ENCODE measurements around the gene ATP6V1G2. TPM values are rescaled to one million over a fixed set of nuclear protein-coding genes. Genes with fewer than 3 reads are reported as not detected.

Gene ATP6V1G2
- total RNA-seq, 4 donors from 2014 or later, result 0.21 to 2.1 TPM; not detected in 2

DNA sequence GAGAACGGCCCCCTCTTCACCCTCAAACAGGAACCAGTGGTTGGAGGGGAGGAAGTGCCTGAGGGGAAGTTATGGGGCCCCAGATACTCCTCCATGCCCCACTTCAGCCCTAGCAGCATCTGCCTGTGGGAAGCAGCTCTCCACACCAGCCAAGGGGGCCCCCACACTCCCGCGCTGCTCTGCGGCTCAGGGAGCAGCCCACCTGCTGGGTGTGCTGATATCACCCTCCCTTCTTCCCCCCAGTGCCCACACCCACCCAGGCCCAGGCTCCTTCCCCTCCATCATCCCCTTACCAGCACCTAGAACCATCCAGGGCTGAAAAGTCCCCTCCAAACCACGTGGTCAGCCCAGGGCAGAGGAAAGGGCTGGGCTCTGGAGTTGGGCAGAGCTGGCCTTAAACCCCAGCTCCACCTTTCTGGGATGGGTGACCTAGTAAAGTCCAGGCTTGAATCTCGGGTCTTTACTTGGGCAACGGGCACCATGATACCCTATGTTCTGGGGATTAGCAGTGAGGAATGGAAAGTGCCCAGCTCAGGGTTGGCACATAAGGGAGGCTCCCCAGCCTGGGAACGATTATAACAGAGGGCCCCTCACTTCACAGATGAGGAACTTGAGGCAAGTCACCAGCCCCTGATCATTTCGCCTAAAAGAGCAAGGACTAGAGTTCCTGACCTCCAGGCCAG lies 40.3 kb upstream of the ATP6V1G2 start:
- DNase-seq, result no peak
- H3K4me1 ChIP-seq, result peaks cover under 1 to 32% (median 15%) of the 10 kb centered on the region in 3 donors
- peak overlapping the region in 1 of 4 donors; percentile 12 for H3K4me3 ChIP-seq
- WGBS, 2 donors, result 60 to 64% methylated on average over 3 to 5 of the region's 9 CpGs
- intact Hi-C loops (cut with DNase I), result no loop called here
- H3K27ac ChIP-seq, result peak overlapping the region in 2 of 4 donors; percentile 49 to 64
- peaks cover 0 to 25% (median 0%) of the 10 kb centered on the region in 4 donors for H3K27me3 ChIP-seq
- H3K36me3 ChIP-seq, result no peaks in the 10 kb centered on the region
- H3K9me3 ChIP-seq, result no peaks in the 10 kb centered on the region
- no peak for TF ChIP-seq POLR2A (IDR thresholded peaks at IDR 0.05)
- TF ChIP-seq, protein P1, sequence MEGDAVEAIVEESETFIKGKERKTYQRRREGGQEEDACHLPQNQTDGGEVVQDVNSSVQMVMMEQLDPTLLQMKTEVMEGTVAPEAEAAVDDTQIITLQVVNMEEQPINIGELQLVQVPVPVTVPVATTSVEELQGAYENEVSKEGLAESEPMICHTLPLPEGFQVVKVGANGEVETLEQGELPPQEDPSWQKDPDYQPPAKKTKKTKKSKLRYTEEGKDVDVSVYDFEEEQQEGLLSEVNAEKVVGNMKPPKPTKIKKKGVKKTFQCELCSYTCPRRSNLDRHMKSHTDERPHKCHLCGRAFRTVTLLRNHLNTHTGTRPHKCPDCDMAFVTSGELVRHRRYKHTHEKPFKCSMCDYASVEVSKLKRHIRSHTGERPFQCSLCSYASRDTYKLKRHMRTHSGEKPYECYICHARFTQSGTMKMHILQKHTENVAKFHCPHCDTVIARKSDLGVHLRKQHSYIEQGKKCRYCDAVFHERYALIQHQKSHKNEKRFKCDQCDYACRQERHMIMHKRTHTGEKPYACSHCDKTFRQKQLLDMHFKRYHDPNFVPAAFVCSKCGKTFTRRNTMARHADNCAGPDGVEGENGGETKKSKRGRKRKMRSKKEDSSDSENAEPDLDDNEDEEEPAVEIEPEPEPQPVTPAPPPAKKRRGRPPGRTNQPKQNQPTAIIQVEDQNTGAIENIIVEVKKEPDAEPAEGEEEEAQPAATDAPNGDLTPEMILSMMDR (IDR thresholded peaks at IDR 0.05), result no peak

DNA sequence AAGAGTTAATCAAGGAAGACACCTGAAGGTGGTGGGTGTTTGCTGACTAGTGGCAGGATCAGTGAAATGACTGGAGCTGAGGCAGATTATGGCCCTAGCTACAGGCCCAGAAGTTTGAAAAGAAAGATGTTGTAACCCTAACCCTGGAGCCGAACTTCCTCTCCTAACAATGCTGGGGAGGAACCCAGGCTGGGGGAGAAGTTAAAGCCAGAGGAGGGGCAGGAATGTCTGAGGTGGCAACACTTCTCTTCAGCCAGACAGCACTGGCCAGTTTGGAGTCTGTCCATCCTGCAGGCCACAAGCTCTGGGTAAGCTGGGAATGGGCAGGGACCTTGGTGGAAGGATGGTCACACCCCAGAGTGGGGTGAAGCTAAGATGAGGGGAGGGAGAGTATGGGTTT lies 39.6 kb upstream of the ATP6V1G2 start, which contains the start of gene LST1:
Gene LST1 (plus strand): TSS at position 270 of the 400 bp plus-strand sequence. CDS start 1,023 bp downstream, outside the sequence.
- no peak for DNase-seq
- peaks cover 8 to 40% (median 19%) of the 10 kb centered on the region in 3 donors for H3K4me1 ChIP-seq
- peak within 1 kb of the TSS in 1 of 4 donors; percentile 12 for H3K4me3 ChIP-seq
- no peaks in the 10 kb centered on the region for H3K36me3 ChIP-seq
- TF ChIP-seq, protein P1 (IDR thresholded peaks at IDR 0.05), result no peak
- no peak for TF ChIP-seq POLR2A (IDR thresholded peaks at IDR 0.05)
- H3K27ac ChIP-seq, result peak within 1 kb of the TSS in 2 of 4 donors; percentile 49 to 64
- WGBS, 2 donors, result 33% methylated on average over 1 of the region's 1 CpG
- intact Hi-C loops (cut with DNase I), result no loop called here
- peaks cover 0 to 25% (median 0%) of the 10 kb centered on the region in 4 donors for H3K27me3 ChIP-seq
- no peaks in the 10 kb centered on the region for H3K9me3 ChIP-seq

DNA sequence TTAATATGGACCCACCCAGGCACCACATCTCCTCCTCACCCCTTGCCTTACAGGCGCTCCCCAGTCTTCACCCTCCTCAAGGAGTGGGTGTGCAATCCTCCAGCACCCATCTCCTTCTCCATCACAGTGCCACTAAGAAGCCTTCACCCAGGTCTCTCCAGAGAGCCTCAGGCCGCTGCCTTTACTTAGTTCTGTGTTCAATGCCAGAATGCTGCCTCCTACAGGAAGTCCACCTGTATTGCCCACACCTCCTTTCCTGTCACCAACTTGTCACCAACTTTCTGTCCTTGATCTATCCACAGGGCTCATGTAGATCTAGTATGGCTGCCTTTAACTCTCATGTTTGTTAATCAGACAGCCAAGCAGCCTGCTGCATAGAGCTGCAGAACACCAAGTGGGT lies 39.1 kb upstream of the ATP6V1G2 start:
- no peak for TF ChIP-seq POLR2A (IDR thresholded peaks at IDR 0.05)
- TF ChIP-seq, protein P1 (IDR thresholded peaks at IDR 0.05), result peak in 1 of 6 experiments; percentile 32
- 54 to 67% methylated on average over 2 of the region's 2 CpGs for WGBS, 2 donors
- H3K36me3 ChIP-seq, result no peaks in the 10 kb centered on the region
- H3K4me1 ChIP-seq, result peaks cover 13 to 45% (median 21%) of the 10 kb centered on the region in 3 donors
- no peak for DNase-seq
- intact Hi-C loops (cut with DNase I), result no loop called here
- peak overlapping the region in 2 of 4 donors; percentile 49 for H3K27ac ChIP-seq
- H3K9me3 ChIP-seq, result no peaks in the 10 kb centered on the region
- peaks cover 0 to 25% (median 0%) of the 10 kb centered on the region in 4 donors for H3K27me3 ChIP-seq
- no peak overlapping the region for H3K4me3 ChIP-seq

DNA sequence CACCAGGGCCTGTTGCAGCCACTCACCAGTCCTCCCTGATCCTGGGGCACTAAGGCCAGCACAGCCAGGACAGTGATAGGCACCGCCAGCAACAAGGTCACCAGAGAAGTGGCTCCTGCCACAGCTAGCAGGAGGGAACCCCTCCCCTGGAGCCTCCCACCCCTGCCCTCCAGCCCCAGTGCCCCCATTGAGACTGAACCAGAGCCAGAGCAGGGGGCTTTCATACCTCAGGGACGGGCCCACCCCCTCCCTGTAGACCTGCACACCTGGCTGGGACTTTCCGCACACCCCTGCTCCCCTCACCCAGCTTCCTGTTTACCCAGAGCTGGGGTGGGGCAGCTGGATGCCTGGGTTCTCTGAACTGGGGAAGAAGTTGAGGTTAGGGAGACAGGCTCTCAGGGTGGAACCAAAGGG lies 35.8 kb upstream of the ATP6V1G2 start, which contains the start of gene LTB:
Gene LTB (minus strand): TSS at position 195 of the 414 bp plus-strand sequence. CDS start 7 bp downstream, at position 188.
- TF ChIP-seq, protein P1 (IDR thresholded peaks at IDR 0.05), result no peak
- peak in 1 of 4 donors; percentile 10 for TF ChIP-seq POLR2A (IDR thresholded peaks at IDR 0.05)
- WGBS, 2 donors, result no CpG with 5 or more reads among the region's 3 CpGs
- Histone ChIP-seq H3K4me1 (peaks cover 16 to 45% (median 23%) of the 10 kb centered on the region in 3 donors), H3K27ac (peak within 1 kb of the TSS; percentile 71 to 88 (median 84)), H3K9me3 (no peaks in the 10 kb centered on the region), H3K4me3 (peak within 1 kb of the TSS; percentile 53 to 84 (median 77)), H3K36me3 (no peaks in the 10 kb centered on the region), H3K27me3 (peaks cover 0 to 14% (median 0%) of the 10 kb centered on the region in 4 donors)
- intact Hi-C loops (cut with DNase I), result no loop called here
- DNase-seq, result no peak
